ENCODE measurements around the gene GHRHR.

DNA sequence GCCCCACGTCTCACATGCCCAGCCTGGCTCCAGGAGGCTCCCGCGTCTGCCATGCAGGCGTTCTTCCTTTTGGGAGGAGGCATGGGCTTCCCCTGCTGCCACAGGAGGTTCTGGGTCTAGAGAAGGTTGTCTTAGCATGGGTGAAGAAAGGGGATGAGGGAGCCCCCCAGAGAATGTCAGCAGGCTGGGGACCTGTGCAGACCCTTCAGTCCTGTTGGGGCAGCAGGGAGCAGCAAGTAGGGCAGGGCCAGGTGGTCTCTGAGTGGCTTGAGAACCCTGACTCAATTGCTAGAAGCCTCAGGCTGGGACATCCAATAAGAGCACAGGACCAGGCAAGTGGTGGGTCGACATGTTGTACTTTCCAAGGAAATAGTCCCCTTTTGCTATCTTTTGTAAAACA lies 54.0 kb downstream of the GHRHR start:
- TF ChIP-seq, protein P1, sequence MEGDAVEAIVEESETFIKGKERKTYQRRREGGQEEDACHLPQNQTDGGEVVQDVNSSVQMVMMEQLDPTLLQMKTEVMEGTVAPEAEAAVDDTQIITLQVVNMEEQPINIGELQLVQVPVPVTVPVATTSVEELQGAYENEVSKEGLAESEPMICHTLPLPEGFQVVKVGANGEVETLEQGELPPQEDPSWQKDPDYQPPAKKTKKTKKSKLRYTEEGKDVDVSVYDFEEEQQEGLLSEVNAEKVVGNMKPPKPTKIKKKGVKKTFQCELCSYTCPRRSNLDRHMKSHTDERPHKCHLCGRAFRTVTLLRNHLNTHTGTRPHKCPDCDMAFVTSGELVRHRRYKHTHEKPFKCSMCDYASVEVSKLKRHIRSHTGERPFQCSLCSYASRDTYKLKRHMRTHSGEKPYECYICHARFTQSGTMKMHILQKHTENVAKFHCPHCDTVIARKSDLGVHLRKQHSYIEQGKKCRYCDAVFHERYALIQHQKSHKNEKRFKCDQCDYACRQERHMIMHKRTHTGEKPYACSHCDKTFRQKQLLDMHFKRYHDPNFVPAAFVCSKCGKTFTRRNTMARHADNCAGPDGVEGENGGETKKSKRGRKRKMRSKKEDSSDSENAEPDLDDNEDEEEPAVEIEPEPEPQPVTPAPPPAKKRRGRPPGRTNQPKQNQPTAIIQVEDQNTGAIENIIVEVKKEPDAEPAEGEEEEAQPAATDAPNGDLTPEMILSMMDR (IDR thresholded peaks at IDR 0.05; ENCODE audit: low read length): no peak
- no peak for TF ChIP-seq EZH2 (optimal IDR thresholded peaks at IDR 0.05; ENCODE audit: low read depth, low read length)
- no peak for TF ChIP-seq EZH2phosphoT487 (IDR thresholded peaks at IDR 0.05; ENCODE audit: low read length)
